HG03457 (cell line): ENCODE data around the gene ZBTB7C.

ENCODE experiments used
- ATAC-seq: cut with Tn5 transposase; IDR thresholded peaks from one replicate; pipeline ENCODE4 v1.9.1; 2021; ENCODE audit warnings: moderate number of reproducible peaks; ENCODE audit not compliant: unreplicated experiment

Gene ZBTB7C

GRCh38 chr18:47985866-47986265 lies 423.3 kb downstream of the ZBTB7C start:
- no peak for ATAC-seq

- no peak for ATAC-seq
Observed at GRCh38 chr18:47984991-47985390, 424.2 kb downstream of the ZBTB7C start.

- no peak for ATAC-seq
Observed at GRCh38 chr18:47983946-47984345, 425.2 kb downstream of the ZBTB7C start.

GRCh38 chr18:47983055-47983454 lies 426.1 kb downstream of the ZBTB7C start:
- ATAC-seq = no peak

GRCh38 chr18:47981830-47982229 lies 427.4 kb downstream of the ZBTB7C start:
- ATAC-seq = no peak

GRCh38 chr18:47981320-47981719 lies 427.9 kb downstream of the ZBTB7C start:
- ATAC-seq = no peak

GRCh38 chr18:47979611-47980200 lies 429.5 kb downstream of the ZBTB7C start:
- no peak for ATAC-seq

- ATAC-seq = no peak
Observed at GRCh38 chr18:47978603-47979002, 430.6 kb downstream of the ZBTB7C start.

GRCh38 chr18:47978141-47978540 lies 431.0 kb downstream of the ZBTB7C start:
- no peak for ATAC-seq
